HG02759 (cell line): ENCODE data around the gene TC2N.
A peak's percentile ranks its signal among the peaks of the same experiment; 100 is the strongest.
"Not testable (repeated sequence)": the region's sequence is repeated elsewhere in the genome, so short reads cannot be mapped to it uniquely, and the experiment has no call there.

Experiments used
- ATAC-seq: cut with Tn5 transposase; IDR thresholded peaks from one replicate; pipeline ENCODE4 v1.9.1; 2021; ENCODE audit warnings: mild to moderate bottlenecking, moderate library complexity; ENCODE audit not compliant: unreplicated experiment

TC2N gene

GRCh38 chr14:91870001-91870400, 2.7 kb upstream of the TC2N start:
- no peak for ATAC-seq

GRCh38 chr14:91869556-91869955, 2.2 kb upstream of the TC2N start:
- no peak for ATAC-seq

DNA sequence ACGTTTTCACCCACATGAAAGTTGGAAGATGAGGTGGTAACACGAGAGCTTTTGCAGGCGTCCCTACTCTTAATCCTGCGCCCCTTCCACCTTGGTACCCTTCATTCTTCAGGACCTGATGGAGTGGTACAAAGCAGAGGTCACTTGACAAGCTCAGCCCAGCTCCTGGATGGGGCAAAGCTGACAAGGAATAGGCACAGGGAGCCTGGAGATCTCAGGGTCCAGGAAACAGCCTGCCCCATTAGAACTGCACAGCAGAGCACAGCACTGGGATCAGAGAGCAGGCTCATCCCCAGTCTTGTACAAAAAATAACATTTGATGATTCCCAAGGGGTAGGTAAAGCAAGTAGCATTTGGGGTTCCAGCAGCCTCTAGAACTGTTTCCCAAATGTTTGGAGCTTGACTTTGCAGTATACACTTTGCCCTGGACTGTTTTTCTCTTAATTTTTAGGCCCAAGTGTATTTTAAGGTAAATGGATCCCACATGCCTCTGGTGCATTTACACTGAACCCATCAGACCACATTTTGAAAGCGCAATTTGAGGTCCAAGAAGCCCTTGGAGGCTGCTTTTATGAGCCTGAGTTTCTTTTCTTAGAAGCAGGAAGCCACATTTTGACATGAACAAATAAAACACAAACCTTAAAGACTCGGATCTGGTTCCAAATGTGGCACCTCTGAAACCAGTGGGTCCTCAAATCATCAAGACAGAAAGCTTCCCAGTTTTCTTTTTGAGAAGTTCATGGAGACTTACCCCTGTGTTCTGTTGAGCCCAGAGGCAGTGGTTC, 633 bp downstream of the TC2N start:
- ATAC-seq = no peak

GRCh38 chr14:91866061-91866460, 1.3 kb downstream of the TC2N start:
- ATAC-seq = no peak

GRCh38 chr14:91862417-91862816, 4.9 kb downstream of the TC2N start:
- no peak for ATAC-seq

- ATAC-seq = no peak
Measured at GRCh38 chr14:91861091-91861490, 6.2 kb downstream of the TC2N start.

DNA sequence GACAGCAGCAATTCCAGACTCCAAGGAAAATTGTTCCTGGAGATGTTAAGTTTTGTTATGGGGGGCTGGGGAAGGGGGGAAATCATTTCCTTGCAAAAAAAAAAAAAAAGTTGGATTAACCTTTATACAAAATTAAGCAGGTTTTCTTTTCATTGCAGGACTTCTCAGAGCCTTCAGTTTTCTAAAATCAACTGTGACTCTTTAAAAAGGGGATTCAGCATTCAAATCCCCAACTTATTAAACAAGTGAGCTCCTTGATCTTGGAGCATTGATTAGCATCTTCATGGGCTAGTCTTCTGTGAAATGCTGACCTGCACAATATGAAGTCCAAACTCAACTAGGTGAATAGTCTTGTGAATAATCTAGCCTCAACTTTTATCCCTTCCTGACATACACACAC, 7.1 kb downstream of the TC2N start:
- no peak for ATAC-seq

- no peak for ATAC-seq
Measured at GRCh38 chr14:91858536-91859275, 8.6 kb downstream of the TC2N start.

GRCh38 chr14:91857614-91858013, 9.7 kb downstream of the TC2N start:
- no peak for ATAC-seq

- no peak for ATAC-seq
Measured at GRCh38 chr14:91854327-91854934, 12.9 kb downstream of the TC2N start.

- no peak for ATAC-seq
Measured at GRCh38 chr14:91851563-91851962, 15.8 kb downstream of the TC2N start.

- no peak for ATAC-seq
Measured at GRCh38 chr14:91848504-91849001, 18.8 kb downstream of the TC2N start.

DNA sequence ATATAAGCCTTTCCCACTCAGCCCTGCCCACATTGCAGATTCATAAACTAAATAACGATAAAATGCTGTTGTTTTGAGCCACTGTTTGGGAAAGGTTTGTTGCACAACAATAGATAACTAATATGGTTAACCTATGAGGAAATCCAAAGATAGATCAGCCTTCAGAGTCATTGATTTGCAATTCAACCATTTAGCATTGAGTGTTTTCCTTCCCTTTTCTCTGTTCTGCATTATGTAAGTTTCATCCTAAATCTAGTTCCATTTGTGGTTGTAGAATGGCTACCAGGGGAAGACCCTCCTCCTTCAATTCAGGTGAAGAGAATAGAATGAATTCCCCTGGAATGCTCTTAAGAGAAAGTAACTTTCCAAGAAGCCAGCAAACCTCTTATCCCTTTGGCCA, 19.6 kb downstream of the TC2N start:
- ATAC-seq = no peak

- no peak for ATAC-seq
Measured at GRCh38 chr14:91845652-91846051, 21.7 kb downstream of the TC2N start.

- ATAC-seq = not testable (repeated sequence)
Measured at GRCh38 chr14:91845056-91845455, 22.3 kb downstream of the TC2N start.

- no peak for ATAC-seq
Measured at GRCh38 chr14:91844029-91844428, 23.3 kb downstream of the TC2N start.

DNA sequence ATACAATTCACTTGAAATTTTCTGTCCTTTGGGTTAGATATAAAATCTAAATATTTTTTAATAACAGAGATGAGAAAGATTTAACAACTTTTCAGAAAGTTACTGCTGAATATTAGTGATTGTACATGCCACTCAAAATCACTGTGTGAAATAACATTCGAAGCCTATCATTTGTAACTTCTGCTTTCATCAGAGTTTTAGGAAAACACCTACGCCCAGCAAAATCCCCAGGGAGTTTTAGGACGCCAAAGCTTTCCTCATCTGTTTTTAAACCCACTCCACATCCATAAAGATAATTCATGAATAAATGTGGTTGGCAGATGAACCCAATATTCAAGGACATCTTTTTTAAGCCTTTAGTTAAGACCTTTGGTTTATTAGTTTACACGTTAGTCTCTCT, 23.9 kb downstream of the TC2N start:
- no peak for ATAC-seq

- ATAC-seq = no peak
Measured at GRCh38 chr14:91841065-91841464, 26.3 kb downstream of the TC2N start.

DNA sequence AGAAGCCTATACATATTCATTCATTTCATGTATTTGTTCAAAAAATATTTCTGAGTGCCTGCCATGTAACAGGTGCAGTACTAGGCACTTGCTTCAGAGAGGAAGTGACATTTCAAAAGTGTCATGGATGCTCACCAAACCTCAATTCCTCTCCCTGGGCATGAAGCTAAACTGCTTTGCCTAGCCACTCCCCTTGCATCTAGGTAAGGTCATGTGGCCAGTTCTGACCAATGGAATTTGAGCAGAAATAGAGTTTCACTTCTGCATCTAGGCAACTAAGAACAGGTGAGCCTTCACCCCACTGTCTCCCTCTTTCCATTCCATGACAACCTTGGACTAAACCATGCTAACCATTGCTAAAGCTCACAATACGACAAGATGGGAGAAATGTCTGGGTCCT, 27.6 kb downstream of the TC2N start:
- no peak for ATAC-seq

- ATAC-seq = no peak
Measured at GRCh38 chr14:91837076-91837475, 30.3 kb downstream of the TC2N start.

DNA sequence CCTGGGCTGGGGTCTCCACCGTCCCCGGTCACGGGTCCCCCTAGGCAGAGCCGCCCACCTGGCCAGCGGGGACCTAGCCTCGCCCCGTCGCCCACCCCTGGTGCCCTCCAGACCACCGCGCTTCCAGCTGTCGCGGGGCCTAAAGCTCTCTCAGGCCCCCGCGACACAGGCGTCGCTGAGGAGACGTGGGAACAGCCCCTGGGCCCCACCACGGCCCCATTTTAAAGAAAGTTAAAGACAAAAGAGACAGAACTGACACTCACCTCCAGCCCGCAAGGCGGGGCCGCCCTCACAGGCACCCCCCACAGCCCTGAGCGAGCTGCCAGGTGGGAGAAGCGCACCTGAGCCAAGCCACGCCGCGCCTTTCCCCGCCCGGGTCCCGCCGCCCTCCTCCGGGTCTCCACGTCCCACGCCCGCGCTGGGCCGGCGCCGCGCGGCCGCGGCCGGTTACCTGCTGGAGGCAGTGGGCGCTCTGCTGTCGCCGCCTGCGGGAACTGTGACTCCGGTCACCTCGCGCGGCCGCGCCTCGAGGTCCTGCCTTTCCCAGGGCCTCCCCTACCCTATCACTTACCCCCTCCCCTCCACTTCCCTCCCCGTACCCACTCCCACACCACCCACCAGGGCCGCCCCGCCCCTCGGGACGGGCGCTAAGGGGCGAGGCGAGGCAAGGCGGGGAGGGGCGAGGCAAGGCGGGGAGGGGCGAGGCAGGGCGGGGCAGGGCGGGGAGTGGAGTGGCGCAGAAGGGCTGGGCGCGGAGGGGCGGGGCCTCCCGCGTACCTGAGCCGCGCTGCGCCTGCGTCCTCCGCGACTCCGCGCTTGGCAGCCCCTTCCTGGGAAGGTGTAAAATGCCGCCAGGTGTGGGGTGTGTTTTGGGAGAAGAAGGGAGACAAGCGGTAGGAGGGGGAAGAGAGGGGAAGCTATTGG, 31.2 kb downstream of the TC2N start:
- peak; percentile 68 for ATAC-seq
